GM12872 (cell line): ENCODE data around the gene TAL1.

Source experiments
- TF ChIP-seq, protein P1 (sequence below): IDR thresholded peaks from 3 replicates; pipeline ENCODE4 v1.5.1; 2011; ENCODE audit warnings: low read depth, mild to moderate bottlenecking, low read length, moderate library complexity; ENCODE audit not compliant: insufficient read depth

Gene TAL1

DNA sequence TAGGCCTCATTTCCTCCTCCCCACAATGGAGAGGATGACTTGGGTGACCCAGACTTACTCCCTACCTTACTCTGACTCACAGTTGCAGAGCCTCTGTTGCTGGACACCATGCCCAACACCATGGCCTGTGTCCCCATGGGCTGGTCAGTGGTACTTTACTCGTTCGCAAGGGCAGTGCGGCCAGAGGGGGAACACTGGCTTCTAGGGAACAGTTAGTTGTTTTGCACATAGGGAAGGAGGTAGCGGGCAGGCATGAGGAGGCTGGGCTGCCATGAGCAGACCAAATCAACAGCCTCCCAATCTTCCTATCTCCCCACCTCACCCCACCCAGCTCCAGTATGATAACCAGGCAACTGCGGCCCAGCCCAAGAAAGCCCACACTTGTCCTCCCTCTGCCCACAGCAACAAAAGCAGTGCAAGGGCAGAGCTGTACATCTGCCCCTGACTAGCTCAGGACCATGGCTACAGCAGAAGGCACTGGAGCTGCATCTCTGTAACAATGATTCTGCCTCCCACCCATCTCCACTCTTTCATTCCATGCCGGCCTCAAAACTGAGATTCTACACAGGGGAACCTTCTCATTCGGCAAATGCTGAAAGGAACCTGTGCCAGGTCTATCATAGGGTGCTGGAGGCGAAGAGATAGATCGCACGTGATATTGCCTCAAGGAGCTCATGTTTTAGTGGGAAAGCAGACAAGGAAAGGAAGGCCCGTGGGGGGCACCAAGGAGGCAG, 18.6 kb downstream of the TAL1 start:
- TF ChIP-seq, protein P1, sequence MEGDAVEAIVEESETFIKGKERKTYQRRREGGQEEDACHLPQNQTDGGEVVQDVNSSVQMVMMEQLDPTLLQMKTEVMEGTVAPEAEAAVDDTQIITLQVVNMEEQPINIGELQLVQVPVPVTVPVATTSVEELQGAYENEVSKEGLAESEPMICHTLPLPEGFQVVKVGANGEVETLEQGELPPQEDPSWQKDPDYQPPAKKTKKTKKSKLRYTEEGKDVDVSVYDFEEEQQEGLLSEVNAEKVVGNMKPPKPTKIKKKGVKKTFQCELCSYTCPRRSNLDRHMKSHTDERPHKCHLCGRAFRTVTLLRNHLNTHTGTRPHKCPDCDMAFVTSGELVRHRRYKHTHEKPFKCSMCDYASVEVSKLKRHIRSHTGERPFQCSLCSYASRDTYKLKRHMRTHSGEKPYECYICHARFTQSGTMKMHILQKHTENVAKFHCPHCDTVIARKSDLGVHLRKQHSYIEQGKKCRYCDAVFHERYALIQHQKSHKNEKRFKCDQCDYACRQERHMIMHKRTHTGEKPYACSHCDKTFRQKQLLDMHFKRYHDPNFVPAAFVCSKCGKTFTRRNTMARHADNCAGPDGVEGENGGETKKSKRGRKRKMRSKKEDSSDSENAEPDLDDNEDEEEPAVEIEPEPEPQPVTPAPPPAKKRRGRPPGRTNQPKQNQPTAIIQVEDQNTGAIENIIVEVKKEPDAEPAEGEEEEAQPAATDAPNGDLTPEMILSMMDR: no peak

DNA sequence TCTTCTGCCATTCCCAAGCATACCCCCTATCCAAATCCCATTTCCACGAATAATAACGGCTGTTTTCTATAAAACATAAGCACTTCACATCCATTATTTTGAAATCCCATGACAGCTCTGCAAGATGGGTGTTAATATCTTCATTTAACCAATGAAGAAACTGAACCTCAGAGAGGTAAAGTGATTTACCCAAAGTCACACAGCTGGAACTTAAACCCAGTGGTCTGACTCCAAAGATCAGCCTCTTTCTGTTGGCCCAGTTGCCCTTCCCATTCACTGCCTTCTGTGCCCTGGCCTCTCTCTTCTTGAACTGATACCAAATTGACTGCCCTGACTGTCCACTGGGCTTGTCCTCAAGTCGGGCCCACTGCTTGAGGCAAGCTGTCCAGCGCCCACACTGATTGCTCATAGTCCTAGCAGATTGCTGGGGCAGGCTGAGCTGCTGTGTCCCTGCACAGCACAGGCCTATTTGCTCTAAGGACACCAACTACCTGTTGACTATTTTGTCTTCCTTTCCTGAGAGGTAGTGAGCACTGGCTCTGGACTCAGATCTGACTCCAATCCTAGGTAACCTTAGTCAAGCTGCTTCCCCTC, 19.3 kb downstream of the TAL1 start:
- TF ChIP-seq, protein P1: no peak

DNA sequence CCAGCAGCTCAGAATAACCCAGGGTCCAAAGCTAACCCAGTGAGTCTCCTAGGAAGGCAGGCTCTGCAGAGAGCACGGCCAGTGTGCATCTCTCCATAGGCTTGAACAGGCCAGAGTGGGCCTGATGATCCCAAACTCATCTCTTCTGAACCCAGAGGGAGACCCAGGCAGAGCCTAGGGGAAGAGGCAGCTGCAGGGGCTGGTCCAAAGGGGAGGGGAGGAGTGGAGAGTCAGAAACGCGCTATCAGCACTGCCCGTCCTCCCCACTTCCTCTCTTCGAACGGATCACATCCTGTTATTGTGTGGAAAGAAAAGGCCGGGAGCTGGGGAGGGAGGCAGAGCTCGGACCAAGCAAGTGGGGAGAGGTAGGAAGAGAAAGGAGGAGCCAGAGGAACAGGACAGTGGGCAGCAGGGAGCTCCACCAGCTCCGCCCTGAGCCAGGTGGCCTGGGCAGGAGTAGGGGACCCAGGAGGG, 20.2 kb downstream of the TAL1 start:
- TF ChIP-seq, protein P1: no peak

DNA sequence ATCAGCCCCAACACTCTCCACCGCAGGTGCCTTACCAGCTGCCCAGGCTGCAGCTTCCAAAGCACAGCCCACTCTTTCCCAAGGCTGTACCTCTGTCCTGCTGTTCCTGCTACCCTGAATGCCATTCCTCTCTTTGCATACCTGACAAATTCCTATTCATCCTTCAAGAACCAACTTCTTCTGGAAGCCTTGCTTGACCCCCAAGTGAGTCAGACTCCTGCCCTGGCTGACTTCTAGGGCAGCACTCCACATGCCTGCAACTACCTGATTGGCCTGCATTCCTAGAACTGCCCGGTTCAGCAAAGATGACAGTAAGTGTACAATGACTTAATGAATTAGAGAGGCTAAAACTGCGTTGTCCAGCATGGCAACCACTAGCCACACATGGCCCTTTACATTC, 21.4 kb downstream of the TAL1 start:
- TF ChIP-seq, protein P1: no peak

DNA sequence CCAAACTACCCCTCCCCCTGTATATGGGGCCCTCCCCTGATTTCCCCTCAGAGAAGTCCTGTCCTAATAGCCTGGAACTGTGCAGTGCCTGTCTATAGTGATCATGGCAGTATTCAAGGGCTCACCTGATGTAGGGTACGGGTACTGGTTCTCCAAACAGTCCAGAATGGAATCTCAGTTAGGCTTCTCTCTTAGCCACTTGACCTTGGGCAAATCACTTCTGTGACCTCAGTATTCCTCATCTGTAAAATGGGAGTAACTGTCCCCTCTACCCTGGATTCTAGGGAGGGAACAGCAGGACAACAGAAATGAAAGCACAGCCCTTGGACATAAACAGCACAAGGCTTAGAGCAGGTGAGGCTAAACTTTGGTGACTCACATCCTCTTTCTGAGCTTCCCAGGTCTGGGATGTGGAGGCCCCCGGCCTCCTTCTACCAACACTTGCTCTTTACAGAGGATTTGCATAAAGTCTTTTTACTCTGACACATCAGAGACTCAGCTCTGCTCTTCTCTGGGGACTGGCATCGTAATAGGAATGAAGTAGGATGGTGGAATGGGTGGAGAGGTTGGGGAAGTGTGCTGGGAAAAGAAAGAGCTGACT, 22.2 kb downstream of the TAL1 start:
- TF ChIP-seq, protein P1: no peak

DNA sequence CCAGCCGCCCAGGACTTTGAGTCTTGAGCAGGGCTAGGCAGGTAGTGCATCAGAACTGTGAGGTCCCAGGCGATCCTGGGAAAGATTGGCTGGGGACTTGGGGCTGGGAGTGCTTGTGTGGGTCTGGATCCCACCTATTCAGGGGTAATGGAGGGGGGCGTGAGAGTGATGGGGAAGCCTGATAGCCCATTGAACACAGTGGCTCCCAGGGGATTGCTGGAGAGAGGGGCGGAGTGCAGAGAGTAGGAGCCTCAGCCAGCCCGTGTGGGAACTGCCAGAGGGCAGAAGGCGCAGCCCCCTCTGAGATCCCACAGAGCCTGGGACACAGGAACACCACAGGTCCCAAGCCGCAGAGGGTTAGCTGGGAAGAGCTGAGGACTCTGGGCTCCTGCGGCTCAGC, 22.9 kb downstream of the TAL1 start:
- TF ChIP-seq, protein P1: no peak

DNA sequence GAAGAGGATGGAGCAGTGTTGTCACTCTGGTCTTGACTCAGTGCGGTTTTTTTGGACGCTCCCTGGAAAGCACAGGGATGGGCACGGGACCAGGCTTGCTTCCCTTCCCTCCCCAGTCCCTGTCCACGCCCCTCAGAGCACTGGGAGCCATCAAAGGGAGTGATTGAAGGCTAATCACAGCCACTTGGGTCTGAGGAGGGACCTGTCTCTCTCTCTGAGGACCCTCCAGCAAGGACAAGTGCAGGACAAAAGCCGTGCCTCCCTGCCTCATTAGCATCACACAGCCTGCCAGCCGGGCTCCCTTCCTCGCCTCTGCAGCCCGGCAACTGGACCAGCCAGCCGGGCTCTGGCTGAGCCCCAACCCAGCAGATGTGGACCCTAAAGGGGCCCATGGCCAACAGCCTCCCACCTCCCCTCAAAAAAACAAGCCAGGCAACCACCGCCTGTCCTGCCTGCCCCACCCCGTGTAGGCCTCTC, 23.6 kb downstream of the TAL1 start:
- TF ChIP-seq, protein P1: no peak
